ENCODE data around the gene ARL16.

ARL16 gene

DNA sequence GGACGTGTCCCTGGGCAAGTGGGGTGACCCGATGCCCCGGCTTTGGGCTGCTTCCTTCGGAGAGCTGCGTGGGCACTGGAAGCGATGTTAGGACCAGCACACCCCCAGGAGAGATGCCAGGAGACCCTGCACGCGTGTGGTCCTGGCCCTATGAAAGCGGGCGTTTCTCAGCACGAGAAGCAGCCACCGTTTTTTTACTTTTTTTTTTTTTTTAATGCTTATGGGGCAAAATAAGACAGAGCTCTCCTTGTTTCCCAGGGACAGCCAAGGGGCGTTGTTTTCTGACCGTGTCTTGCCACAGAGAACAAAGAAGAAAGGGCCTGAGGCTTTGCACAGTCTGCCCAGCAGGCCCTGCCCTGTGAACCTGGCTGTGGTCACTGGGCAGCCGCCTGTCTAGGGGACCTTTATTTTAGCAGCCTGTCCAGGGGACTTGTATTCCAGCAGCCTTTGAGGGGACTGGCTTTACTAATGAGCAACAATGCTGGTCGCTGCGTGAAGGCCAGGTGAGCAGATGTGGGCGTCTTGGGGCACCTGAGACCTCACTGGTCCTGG, 29.5 kb upstream of the ARL16 start:
- peak overlapping the region; percentile 88 for H3K4me3 Mint-ChIP-seq
- H3K9me3 Mint-ChIP-seq, result no peaks in the 10 kb centered on the region
- no peak for DNase-seq
- TF ChIP-seq, protein P1, sequence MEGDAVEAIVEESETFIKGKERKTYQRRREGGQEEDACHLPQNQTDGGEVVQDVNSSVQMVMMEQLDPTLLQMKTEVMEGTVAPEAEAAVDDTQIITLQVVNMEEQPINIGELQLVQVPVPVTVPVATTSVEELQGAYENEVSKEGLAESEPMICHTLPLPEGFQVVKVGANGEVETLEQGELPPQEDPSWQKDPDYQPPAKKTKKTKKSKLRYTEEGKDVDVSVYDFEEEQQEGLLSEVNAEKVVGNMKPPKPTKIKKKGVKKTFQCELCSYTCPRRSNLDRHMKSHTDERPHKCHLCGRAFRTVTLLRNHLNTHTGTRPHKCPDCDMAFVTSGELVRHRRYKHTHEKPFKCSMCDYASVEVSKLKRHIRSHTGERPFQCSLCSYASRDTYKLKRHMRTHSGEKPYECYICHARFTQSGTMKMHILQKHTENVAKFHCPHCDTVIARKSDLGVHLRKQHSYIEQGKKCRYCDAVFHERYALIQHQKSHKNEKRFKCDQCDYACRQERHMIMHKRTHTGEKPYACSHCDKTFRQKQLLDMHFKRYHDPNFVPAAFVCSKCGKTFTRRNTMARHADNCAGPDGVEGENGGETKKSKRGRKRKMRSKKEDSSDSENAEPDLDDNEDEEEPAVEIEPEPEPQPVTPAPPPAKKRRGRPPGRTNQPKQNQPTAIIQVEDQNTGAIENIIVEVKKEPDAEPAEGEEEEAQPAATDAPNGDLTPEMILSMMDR (IDR thresholded peaks at IDR 0.05), result no peak
- H3K27ac Mint-ChIP-seq, result peak overlapping the region; percentile 16
- H3K36me3 Mint-ChIP-seq (ENCODE audit: low read depth), result peaks cover 5% of the 10 kb centered on the region
- peaks cover 26% of the 10 kb centered on the region for H3K27me3 Mint-ChIP-seq (ENCODE audit: low read depth, poor library complexity)
- H3K4me1 Mint-ChIP-seq, result peaks cover 34% of the 10 kb centered on the region

GRCh38 chr17:81712468-81713003, 28.9 kb upstream of the ARL16 start:
- TF ChIP-seq, protein P1 (IDR thresholded peaks at IDR 0.05), result no peak
- Mint-ChIP-seq H3K27me3 (ENCODE audit: low read depth, poor library complexity) (peaks cover 26% of the 10 kb centered on the region), H3K9me3 (no peaks in the 10 kb centered on the region), H3K27ac (no peak overlapping the region), H3K4me3 (peak overlapping the region; percentile 88), H3K4me1 (peaks cover 34% of the 10 kb centered on the region), H3K36me3 (ENCODE audit: low read depth) (peaks cover 5% of the 10 kb centered on the region)
- DNase-seq, result peak; percentile 55

- H3K4me1 Mint-ChIP-seq, result peaks cover 34% of the 10 kb centered on the region
- peaks cover 26% of the 10 kb centered on the region for H3K27me3 Mint-ChIP-seq (ENCODE audit: low read depth, poor library complexity)
- H3K27ac Mint-ChIP-seq, result peak within 1 kb of the TSS; percentile 16
- peak; percentile 82 for DNase-seq
- peaks cover 5% of the 10 kb centered on the region for H3K36me3 Mint-ChIP-seq (ENCODE audit: low read depth)
- TF ChIP-seq, protein P1 (IDR thresholded peaks at IDR 0.05), result no peak
- H3K4me3 Mint-ChIP-seq, result peak within 1 kb of the TSS; percentile 88
- no peaks in the 10 kb centered on the region for H3K9me3 Mint-ChIP-seq
Measured at GRCh38 chr17:81711814-81712467, 28.3 kb upstream of the ARL16 start, which contains the start of gene SLC25A10. TSS of gene SLC25A10 (plus strand) at chr17:81712284. CDS start at chr17:81712427, 143 bp downstream.

DNA sequence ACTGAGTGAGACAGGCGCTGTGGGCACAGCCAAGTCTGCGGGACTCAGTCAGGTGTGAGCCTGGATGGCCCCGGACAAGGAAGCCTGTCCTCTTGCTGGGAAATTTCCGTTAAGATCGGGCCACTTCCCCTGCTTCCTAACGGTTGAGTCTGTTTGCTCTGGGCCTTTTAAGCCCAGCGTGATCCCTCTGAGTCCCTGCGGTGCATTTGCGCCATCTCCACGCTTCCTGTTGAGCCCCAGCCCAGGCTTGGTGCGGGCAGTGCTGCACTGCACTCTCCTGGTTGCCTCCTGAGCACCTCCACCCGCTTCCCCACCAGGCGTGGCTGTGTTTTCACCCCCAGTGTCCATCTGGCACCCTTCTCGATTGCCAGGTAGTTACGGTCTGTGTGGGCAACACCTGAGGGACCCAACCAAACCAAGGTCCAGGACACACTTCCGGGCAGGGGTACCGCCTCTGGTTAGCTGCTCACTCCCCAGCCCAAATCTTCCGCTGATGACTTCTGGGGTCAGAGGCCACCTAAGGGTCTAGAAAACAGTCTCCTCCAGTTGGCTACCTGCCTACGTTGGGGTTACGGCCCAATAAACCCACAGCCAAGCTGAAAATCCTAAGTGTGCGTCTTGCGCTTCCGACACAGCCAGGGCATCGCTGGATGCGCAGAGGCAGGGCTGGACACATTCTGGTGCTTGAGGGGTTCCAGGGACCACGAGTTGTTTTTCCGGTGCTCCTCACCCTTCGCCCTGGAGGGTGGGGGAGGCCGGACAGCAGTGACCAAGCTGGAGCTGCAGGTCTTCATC, 27.1 kb upstream of the ARL16 start:
- Mint-ChIP-seq H3K4me1 (peaks cover 34% of the 10 kb centered on the region), H3K4me3 (peak overlapping the region; percentile 70), H3K27me3 (ENCODE audit: low read depth, poor library complexity) (peaks cover 26% of the 10 kb centered on the region), H3K36me3 (ENCODE audit: low read depth) (peaks cover 17% of the 10 kb centered on the region), H3K27ac (no peak overlapping the region), H3K9me3 (no peaks in the 10 kb centered on the region)
- TF ChIP-seq, protein P1 (IDR thresholded peaks at IDR 0.05), result no peak
- DNase-seq, result no peak

DNA sequence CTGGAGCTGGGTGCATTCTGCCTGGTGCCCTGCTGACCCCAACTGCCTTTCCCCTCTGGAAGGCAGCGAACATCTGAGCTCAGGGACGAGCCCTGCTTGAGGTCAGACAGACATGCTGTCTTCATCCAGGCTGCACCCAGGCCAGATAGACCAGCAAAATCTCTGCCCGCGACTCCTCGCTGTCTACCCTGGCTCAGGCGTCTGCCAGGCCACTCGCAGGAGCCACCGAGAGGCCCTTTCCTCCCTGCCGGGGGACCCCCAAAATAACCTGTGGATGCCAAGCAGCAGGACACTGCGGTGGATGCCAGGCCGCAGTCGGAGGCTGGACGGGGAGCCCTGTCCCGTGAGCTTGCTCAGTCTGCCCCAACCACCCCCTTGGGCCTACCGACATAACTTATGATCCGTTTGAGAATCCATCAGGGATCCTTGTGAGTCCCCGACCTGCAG, 25.2 kb upstream of the ARL16 start:
- H3K4me3 Mint-ChIP-seq, result no peak overlapping the region
- H3K27ac Mint-ChIP-seq, result no peak overlapping the region
- H3K4me1 Mint-ChIP-seq, result peaks cover 37% of the 10 kb centered on the region
- H3K9me3 Mint-ChIP-seq, result no peaks in the 10 kb centered on the region
- TF ChIP-seq, protein P1 (IDR thresholded peaks at IDR 0.05), result no peak
- H3K27me3 Mint-ChIP-seq (ENCODE audit: low read depth, poor library complexity), result peaks cover 26% of the 10 kb centered on the region
- DNase-seq, result no peak
- H3K36me3 Mint-ChIP-seq (ENCODE audit: low read depth), result peaks cover 27% of the 10 kb centered on the region

Measured in nephron progenitor cell (in vitro differentiated cells).